ENCODE data around the gene EYA3. TPM values are rescaled to one million over a fixed set of nuclear protein-coding genes. Genes with fewer than 3 reads are reported as not detected.

EYA3 gene
- total and polyA plus RNA-seq, 10 of the 15 experiments (the other 5 are each of a cell fraction or from before 2014, with no cell fraction given) = 13.0 to 46.6 (median 23.4) TPM

- TF ChIP-seq USF2 (IDR thresholded peaks at IDR 0.05; ENCODE audit: borderline replicate concordance, low read depth, low read length) (no peak), E2F8 (IDR thresholded peaks at IDR 0.05; ENCODE audit: low read depth, partially characterized antibody) (no peak), PAX8 (IDR thresholded peaks at IDR 0.05) (no peak), ATF3 (IDR thresholded peaks at IDR 0.05; ENCODE audit: borderline replicate concordance, extremely low read depth, low read depth, low read length) (no peak), REST (IDR thresholded peaks at IDR 0.05; ENCODE audit: low read depth, low read length) (no peak), POLR2AphosphoS5 (IDR thresholded peaks at IDR 0.05; ENCODE audit: low read length) (no peak), WRNIP1 (IDR thresholded peaks at IDR 0.05; ENCODE audit: borderline replicate concordance, low read depth, low read length) (no peak), EED (IDR thresholded peaks at IDR 0.05; ENCODE audit: low read depth) (peak; percentile 78), RAD51 (IDR thresholded peaks at IDR 0.05) (no peak), USF1 (IDR thresholded peaks at IDR 0.05; ENCODE audit: borderline replicate concordance, extremely low read length, insufficient read depth, low read depth, low read length) (no peak), NR2C2 (IDR thresholded peaks at IDR 0.05; ENCODE audit: borderline replicate concordance, control insufficient read depth, insufficient read length, low read depth) (no peak), ZBTB33 (IDR thresholded peaks at IDR 0.05) (no peak), LARP7 (IDR thresholded peaks at IDR 0.05) (no peak), ZNF622 (IDR thresholded peaks at IDR 0.05) (no peak), TARDBP (IDR thresholded peaks at IDR 0.05; ENCODE audit: borderline replicate concordance) (no peak), POU2F2 (IDR thresholded peaks at IDR 0.05; ENCODE audit: borderline replicate concordance, low read depth, low read length) (peak; percentile 93; the same call in 2 of the 3 replicates), FOXM1 (IDR thresholded peaks at IDR 0.05; ENCODE audit: low read depth, low read length) (no peak), FOS (IDR thresholded peaks at IDR 0.05; ENCODE audit: borderline replicate concordance, extremely low read depth, insufficient read length) (no peak)
These were observed 39.3 kb upstream of the EYA3 start (continued) for GRCh38 chr1:28127617-28128257.
